Activated T-cell treated with anti-CD3 and anti-CD28 coated beads, Interleukin-2, amount 50 U/mL, for 4 hours (primary cell): ENCODE measurements around the gene SGCE. TPM values are rescaled to one million over a fixed set of nuclear protein-coding genes. Genes with fewer than 3 reads are reported as not detected.

Source experiments
- ATAC-seq, 2 donors: fragments of 200-7000 bp; cut with Tn5 transposase; one replicate each; pipeline ENCODE4 v1.10.0; 2021
- DNase-seq: peaks from one replicate; pipeline ENCODE4 v3.0.0-alpha.2; 2020
- H3K27me3 Mint-ChIP-seq: one replicate; pipeline ENCODE4 v1.8.0; 2021; ENCODE audit warnings: low read depth, mixed read lengths
- H3K36me3 Mint-ChIP-seq: one replicate; pipeline ENCODE4 v1.8.0; 2022; ENCODE audit warnings: mixed read lengths; ENCODE audit not compliant: insufficient read depth
- H3K4me1 Mint-ChIP-seq: one replicate; pipeline ENCODE4 v1.8.0; 2021; ENCODE audit warnings: low read depth, mixed read lengths
- H3K4me3 Mint-ChIP-seq: one replicate; pipeline ENCODE4 v1.8.0; 2021; ENCODE audit warnings: mild to moderate bottlenecking, moderate library complexity, mixed read lengths
- H3K9me3 Mint-ChIP-seq: one replicate; pipeline ENCODE4 v1.8.0; 2021; ENCODE audit warnings: mixed read lengths
- total RNA-seq, 3 donors: library from RNA; stranded (reverse); gene quantifications; one replicate each; pipeline ENCODE4 v1.2.1, GENCODE V29; 2021

The SGCE gene
- total RNA-seq, 3 donors from 2014 or later = 0.45 to 0.73 (median 0.63) TPM

GRCh38 chr7:94671444-94672235 lies 15.7 kb upstream of the SGCE start:
- peaks cover 2% of the 10 kb centered on the region for H3K27me3 Mint-ChIP-seq
- H3K9me3 Mint-ChIP-seq = no peaks in the 10 kb centered on the region
- ATAC-seq (no peak), DNase-seq (no peak)
- H3K4me3 Mint-ChIP-seq = no peak overlapping the region
- H3K4me1 Mint-ChIP-seq = no peaks in the 10 kb centered on the region
- H3K36me3 Mint-ChIP-seq = no peaks in the 10 kb centered on the region

DNA sequence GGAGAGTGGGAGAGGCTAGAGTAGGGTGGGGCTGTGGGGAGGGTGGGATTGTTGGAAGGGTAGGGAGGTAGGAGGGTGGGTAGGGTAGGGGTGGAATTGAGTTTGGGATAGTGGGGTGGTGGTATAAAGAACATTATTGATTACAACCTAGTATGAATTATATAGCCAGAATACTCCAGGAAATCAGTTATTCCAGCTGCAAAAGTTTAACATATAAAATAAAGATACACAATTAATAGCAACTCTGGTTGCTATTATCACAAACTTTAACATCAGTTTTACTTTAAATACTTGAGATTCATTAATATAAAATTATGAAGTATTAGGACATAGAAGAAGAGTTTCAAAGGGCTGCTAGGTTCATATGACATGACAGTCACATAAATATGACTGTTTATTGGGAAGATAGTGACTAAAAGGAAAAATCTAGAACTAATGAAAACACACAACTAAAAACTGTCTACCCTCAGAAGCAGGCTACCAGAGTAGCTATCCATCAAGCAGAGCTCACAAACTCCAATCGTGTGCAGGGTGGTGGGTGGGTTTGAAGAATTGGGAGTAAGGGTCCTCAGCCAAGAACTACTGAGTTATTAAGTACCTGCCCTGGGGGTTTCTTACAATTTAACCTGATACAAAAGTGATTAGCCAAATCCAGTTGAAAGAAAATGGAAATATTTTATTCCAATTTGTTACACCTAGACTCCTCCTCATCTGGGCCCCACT lies 14.0 kb upstream of the SGCE start:
- H3K27me3 Mint-ChIP-seq = peaks cover 2% of the 10 kb centered on the region
- no peaks in the 10 kb centered on the region for H3K4me1 Mint-ChIP-seq
- DNase-seq = no peak
- no peaks in the 10 kb centered on the region for H3K36me3 Mint-ChIP-seq
- ATAC-seq = no peak
- H3K9me3 Mint-ChIP-seq = no peaks in the 10 kb centered on the region
- H3K4me3 Mint-ChIP-seq = no peak overlapping the region

- H3K36me3 Mint-ChIP-seq = no peaks in the 10 kb centered on the region
- H3K4me1 Mint-ChIP-seq = no peaks in the 10 kb centered on the region
- H3K27me3 Mint-ChIP-seq = peaks cover 2% of the 10 kb centered on the region
- DNase-seq (no peak), ATAC-seq (no peak)
- H3K9me3 Mint-ChIP-seq = no peaks in the 10 kb centered on the region
- H3K4me3 Mint-ChIP-seq = no peak overlapping the region
Observed at GRCh38 chr7:94666879-94667587, 11.1 kb upstream of the SGCE start.

DNA sequence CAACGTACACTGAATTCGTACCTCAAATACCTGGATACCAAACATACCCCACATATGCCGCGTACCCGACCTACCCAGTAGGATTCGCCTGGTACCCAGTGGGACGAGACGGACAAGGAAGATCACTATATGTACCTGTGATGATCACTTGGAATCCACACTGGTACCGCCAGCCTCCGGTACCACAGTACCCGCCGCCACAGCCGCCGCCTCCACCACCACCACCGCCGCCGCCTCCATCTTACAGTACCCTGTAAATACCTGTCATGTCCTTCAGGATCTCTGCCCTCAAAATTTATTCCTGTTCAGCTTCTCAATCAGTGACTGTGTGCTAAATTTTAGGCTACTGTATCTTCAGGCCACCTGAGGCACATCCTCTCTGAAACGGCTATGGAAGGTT lies 9.5 kb upstream of the SGCE start:
- ATAC-seq (no peak), DNase-seq (no peak)
- Mint-ChIP-seq H3K9me3 (no peaks in the 10 kb centered on the region), H3K36me3 (no peaks in the 10 kb centered on the region), H3K27me3 (peaks cover 2% of the 10 kb centered on the region), H3K4me1 (no peaks in the 10 kb centered on the region), H3K4me3 (no peak overlapping the region)

DNA sequence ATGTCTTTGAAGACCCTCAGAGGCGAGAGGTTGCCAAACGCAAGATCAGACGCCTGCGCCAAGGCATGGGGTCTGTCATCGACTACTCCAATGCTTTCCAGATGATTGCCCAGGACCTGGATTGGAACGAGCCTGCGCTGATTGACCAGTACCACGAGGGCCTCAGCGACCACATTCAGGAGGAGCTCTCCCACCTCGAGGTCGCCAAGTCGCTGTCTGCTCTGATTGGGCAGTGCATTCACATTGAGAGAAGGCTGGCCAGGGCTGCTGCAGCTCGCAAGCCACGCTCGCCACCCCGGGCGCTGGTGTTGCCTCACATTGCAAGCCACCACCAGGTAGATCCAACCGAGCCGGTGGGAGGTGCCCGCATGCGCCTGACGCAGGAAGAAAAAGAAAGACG lies 8.1 kb upstream of the SGCE start:
- ATAC-seq (no peak), DNase-seq (no peak)
- no peak overlapping the region for H3K4me3 Mint-ChIP-seq
- H3K9me3 Mint-ChIP-seq = no peaks in the 10 kb centered on the region
- H3K36me3 Mint-ChIP-seq = no peaks in the 10 kb centered on the region
- H3K4me1 Mint-ChIP-seq = no peaks in the 10 kb centered on the region
- H3K27me3 Mint-ChIP-seq = peaks cover 2% of the 10 kb centered on the region

GRCh38 chr7:94662548-94662947 lies 6.6 kb upstream of the SGCE start:
- no peaks in the 10 kb centered on the region for H3K9me3 Mint-ChIP-seq
- no peak overlapping the region for H3K4me3 Mint-ChIP-seq
- H3K27me3 Mint-ChIP-seq = peaks cover 2% of the 10 kb centered on the region
- ATAC-seq (no peak), DNase-seq (no peak)
- H3K36me3 Mint-ChIP-seq = no peaks in the 10 kb centered on the region
- no peaks in the 10 kb centered on the region for H3K4me1 Mint-ChIP-seq

GRCh38 chr7:94660006-94660405 lies 4.1 kb upstream of the SGCE start:
- Mint-ChIP-seq H3K9me3 (no peaks in the 10 kb centered on the region), H3K27me3 (peaks cover 10% of the 10 kb centered on the region), H3K4me3 (no peak overlapping the region), H3K4me1 (peaks cover 11% of the 10 kb centered on the region), H3K36me3 (no peaks in the 10 kb centered on the region)
- DNase-seq (no peak), ATAC-seq (no peak)

GRCh38 chr7:94658826-94659225 lies 2.9 kb upstream of the SGCE start:
- H3K27me3 Mint-ChIP-seq = peaks cover 20% of the 10 kb centered on the region
- DNase-seq = no peak
- peaks cover 16% of the 10 kb centered on the region for H3K4me1 Mint-ChIP-seq
- H3K4me3 Mint-ChIP-seq = no peak overlapping the region
- ATAC-seq = no peak
- no peaks in the 10 kb centered on the region for H3K36me3 Mint-ChIP-seq
- no peaks in the 10 kb centered on the region for H3K9me3 Mint-ChIP-seq

- ATAC-seq = peak; percentile 86 to 89
- H3K36me3 Mint-ChIP-seq = no peaks in the 10 kb centered on the region
- H3K4me3 Mint-ChIP-seq = peak overlapping the region; percentile 86
- no peaks in the 10 kb centered on the region for H3K9me3 Mint-ChIP-seq
- peaks cover 16% of the 10 kb centered on the region for H3K4me1 Mint-ChIP-seq
- peaks cover 22% of the 10 kb centered on the region for H3K27me3 Mint-ChIP-seq
- DNase-seq = peak; percentile 94
Observed at GRCh38 chr7:94657771-94658693, 2.1 kb upstream of the SGCE start.

DNA sequence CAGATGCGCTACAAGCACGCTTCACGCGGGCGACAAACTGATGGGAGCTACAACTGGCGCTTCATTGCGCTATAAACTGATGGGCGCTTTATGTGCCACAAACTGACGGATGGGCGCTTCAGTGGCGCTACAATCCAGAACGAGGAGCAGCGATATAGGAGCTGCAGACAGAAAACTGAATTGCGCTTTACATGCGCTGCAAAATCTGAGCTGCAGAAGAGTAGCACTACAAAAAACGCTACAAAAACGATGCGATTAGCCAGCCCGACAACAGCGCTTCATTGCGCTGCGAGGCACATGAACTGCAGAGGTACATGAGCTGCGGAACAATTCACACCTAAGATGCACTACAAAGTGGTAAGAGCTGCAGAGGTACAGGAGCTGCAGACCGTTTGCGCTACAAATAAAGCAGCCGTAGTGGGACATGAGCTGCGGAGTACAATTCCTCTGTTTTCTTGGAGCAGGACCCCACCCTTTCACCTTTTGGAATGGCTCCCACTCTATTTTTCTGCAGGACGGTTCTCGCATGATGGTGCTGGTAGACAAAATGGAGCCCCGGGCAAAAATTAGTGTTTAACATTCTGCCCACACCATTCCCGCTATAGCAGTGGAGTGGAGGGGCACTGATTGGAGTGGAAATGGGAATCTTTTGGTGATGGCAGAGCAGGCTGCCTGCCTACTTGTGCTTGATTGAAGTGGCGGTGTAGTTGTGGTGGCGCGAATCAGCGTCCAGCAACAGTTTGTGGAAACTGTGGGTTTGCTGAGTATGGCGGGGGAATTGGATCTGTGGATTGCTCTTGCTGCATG lies 1.2 kb upstream of the SGCE start:
- H3K4me3 Mint-ChIP-seq = peak overlapping the region; percentile 86
- H3K36me3 Mint-ChIP-seq = no peaks in the 10 kb centered on the region
- ATAC-seq (no peak), DNase-seq (no peak)
- no peaks in the 10 kb centered on the region for H3K9me3 Mint-ChIP-seq
- peaks cover 16% of the 10 kb centered on the region for H3K4me1 Mint-ChIP-seq
- peaks cover 25% of the 10 kb centered on the region for H3K27me3 Mint-ChIP-seq

DNA sequence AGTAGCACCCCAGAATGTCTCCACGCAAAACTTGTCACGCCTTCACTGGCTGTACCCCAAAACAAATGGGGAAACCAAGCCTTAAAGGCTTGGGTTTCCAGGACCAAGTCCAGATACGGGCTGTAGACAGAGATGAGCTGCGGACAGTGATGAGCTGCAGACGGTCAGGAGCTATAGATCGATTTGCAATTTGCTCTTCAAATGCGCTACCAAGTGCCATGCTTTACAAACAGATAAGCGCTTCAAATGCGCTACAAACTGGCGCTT lies 658 bp upstream of the SGCE start:
- DNase-seq = no peak
- no peaks in the 10 kb centered on the region for H3K36me3 Mint-ChIP-seq
- peak overlapping the region; percentile 86 for H3K4me3 Mint-ChIP-seq
- ATAC-seq = no peak
- H3K9me3 Mint-ChIP-seq = no peaks in the 10 kb centered on the region
- peaks cover 16% of the 10 kb centered on the region for H3K4me1 Mint-ChIP-seq
- peaks cover 28% of the 10 kb centered on the region for H3K27me3 Mint-ChIP-seq

DNA sequence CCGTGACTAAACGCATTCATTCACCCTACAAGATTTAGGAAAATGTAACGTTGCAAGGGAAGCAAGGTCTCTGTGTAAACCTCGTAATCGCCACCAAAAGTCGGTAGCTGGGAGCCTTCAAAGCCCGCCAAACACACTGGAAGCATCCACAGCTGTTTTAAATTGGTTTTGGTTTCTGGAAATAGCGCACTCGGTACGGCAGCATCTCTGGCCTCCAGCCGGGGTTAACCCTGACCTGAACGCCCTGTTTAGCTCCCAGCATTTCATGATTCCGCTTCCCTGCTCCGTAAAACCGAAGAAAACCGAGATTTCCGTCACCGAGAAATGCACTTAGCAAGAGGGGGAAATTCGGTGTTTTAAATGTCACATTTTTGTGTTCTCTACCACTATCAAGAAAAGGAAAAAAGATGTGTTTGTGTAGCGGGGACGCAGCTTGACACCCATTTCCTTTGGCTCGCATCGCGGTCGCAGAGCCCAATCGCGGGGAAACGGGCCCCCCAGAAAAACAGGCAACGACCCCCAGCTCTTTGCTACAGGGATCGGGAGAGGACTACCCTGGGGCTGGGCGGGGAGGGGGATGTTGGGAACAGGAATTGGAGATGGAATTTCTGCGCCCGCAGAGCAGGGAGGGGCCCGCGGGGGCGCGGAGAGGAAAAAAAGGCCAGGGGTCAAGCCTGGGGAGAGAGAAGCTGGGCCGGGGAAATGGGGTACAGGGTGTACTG lies 646 bp downstream of the SGCE start:
- no peak for DNase-seq

GRCh38 chr7:94654783-94655125 lies 1.2 kb downstream of the SGCE start:
- H3K4me3 Mint-ChIP-seq = peak overlapping the region; percentile 74
- no peaks in the 10 kb centered on the region for H3K9me3 Mint-ChIP-seq
- no peaks in the 10 kb centered on the region for H3K36me3 Mint-ChIP-seq
- H3K27me3 Mint-ChIP-seq = peaks cover 46% of the 10 kb centered on the region
- DNase-seq (no peak), ATAC-seq (no peak)
- H3K4me1 Mint-ChIP-seq = peaks cover 16% of the 10 kb centered on the region

More for the DNA sequence above, 646 bp downstream of the SGCE start:
- Mint-ChIP-seq H3K36me3 (no peaks in the 10 kb centered on the region), H3K27me3 (peaks cover 41% of the 10 kb centered on the region), H3K4me1 (peaks cover 16% of the 10 kb centered on the region), H3K9me3 (no peaks in the 10 kb centered on the region), H3K4me3 (peak overlapping the region; percentile 86)
- no peak for ATAC-seq
